ENCODE results near the gene SNAP47.

DNA sequence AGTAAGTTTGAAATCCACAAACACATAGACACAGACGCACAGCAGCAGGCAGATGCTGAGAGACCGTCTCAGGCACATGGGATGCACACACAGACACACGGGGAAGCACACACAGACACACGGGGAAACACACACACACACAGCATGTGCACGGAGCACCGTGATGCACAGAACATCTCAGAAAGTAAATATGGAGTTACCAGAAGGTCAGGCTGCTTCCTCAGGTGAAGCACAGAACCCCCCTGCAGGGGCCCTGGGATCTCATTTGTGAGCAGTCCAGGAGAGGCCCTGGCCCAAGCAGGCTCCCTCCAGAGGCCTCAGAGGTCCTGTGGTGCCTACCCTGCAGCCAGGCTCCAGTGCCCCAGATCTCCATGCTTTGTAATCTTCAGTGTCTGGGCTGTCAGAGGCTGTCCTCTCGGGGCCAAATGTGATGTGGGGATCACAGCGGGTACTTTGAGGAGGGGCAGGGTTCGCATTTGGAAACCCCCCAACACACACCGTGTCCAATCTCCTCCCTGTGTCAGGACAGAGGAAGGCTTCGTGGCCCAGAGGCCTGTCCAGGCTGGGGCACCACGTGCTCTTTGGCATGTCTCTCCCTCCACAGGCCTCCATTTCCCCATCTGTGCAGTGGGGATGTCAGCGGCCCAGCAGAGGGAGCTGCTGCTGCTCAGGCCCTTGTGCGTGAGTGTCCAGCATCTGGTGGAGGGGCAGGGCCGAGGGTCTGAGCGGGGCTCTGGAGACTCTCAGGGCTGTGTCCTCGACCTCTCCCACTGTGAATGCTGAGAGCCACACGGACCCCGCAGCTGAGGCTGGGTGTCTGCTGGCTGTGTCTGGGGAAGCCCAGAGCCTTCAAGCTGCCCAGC lies 57.2 kb downstream of the SNAP47 start:
- TF ChIP-seq CTCF (IDR thresholded peaks at IDR 0.05; ENCODE audit: low read length) (peak; percentile 53), EZH2 (IDR thresholded peaks at IDR 0.05; ENCODE audit: borderline replicate concordance, low read length) (no peak)

All from OCI-LY1 (cell line).